ENCODE measurements around the gene SPRED2.

SPRED2 gene

GRCh38 chr2:65316072-65316471, 116.3 kb downstream of the SPRED2 start:
- H3K36me3 ChIP-seq (ENCODE audit: control insufficient read depth, insufficient read depth, low read length), result no peaks in the 10 kb centered on the region
- no peak overlapping the region for H3K27ac ChIP-seq
- TF ChIP-seq CTCF (IDR thresholded peaks at IDR 0.05), result no peak

GRCh38 chr2:65314801-65315441, 117.5 kb downstream of the SPRED2 start:
- Histone ChIP-seq H3K27ac (no peak overlapping the region), H2AFZ (no peak overlapping the region), H3K4me2 (ENCODE audit: low read length) (no peak overlapping the region), H3K27me3 (ENCODE audit: control insufficient read depth, insufficient read depth, low read length) (no peaks in the 10 kb centered on the region), H3K4me3 (ENCODE audit: low read depth, low read length) (no peak overlapping the region), H3K4me1 (no peaks in the 10 kb centered on the region), H3K79me2 (peaks cover 3% of the 10 kb centered on the region), H3K9me3 (ENCODE audit: control insufficient read depth, low read length) (no peaks in the 10 kb centered on the region), H3K36me3 (ENCODE audit: control insufficient read depth, insufficient read depth, low read length) (no peaks in the 10 kb centered on the region), H3K9ac (no peak overlapping the region)
- no peak for TF ChIP-seq CTCF (IDR thresholded peaks at IDR 0.05)

More at GRCh38 chr2:65316072-65316471, 116.3 kb downstream of the SPRED2 start:
- Histone ChIP-seq H3K4me2 (ENCODE audit: low read length) (no peak overlapping the region), H3K4me1 (no peaks in the 10 kb centered on the region), H3K79me2 (peaks cover 3% of the 10 kb centered on the region), H3K9me3 (ENCODE audit: control insufficient read depth, low read length) (no peaks in the 10 kb centered on the region), H2AFZ (no peak overlapping the region), H3K27me3 (ENCODE audit: control insufficient read depth, insufficient read depth, low read length) (no peaks in the 10 kb centered on the region), H3K4me3 (ENCODE audit: low read depth, low read length) (no peak overlapping the region), H3K9ac (no peak overlapping the region)

- no peaks in the 10 kb centered on the region for H3K36me3 ChIP-seq (ENCODE audit: control insufficient read depth, insufficient read depth, low read length)
- no peak overlapping the region for H3K4me3 ChIP-seq (ENCODE audit: low read depth, low read length)
- no peaks in the 10 kb centered on the region for H3K79me2 ChIP-seq
- H3K27ac ChIP-seq, result no peak overlapping the region
- TF ChIP-seq CTCF (IDR thresholded peaks at IDR 0.05), result no peak
- H3K4me1 ChIP-seq, result no peaks in the 10 kb centered on the region
- no peaks in the 10 kb centered on the region for H3K27me3 ChIP-seq (ENCODE audit: control insufficient read depth, insufficient read depth, low read length)
- H3K9me3 ChIP-seq (ENCODE audit: control insufficient read depth, low read length), result no peaks in the 10 kb centered on the region
- H2AFZ ChIP-seq, result no peak overlapping the region
- H3K4me2 ChIP-seq (ENCODE audit: low read length), result no peak overlapping the region
- no peak overlapping the region for H3K9ac ChIP-seq
Observed at GRCh38 chr2:65313954-65314256, 118.5 kb downstream of the SPRED2 start.

GRCh38 chr2:65313126-65313953, 119.1 kb downstream of the SPRED2 start:
- no peak overlapping the region for H3K4me2 ChIP-seq (ENCODE audit: low read length)
- no peaks in the 10 kb centered on the region for H3K9me3 ChIP-seq (ENCODE audit: control insufficient read depth, low read length)
- H3K27me3 ChIP-seq (ENCODE audit: control insufficient read depth, insufficient read depth, low read length), result no peaks in the 10 kb centered on the region
- H2AFZ ChIP-seq, result no peak overlapping the region
- H3K27ac ChIP-seq, result no peak overlapping the region
- H3K4me3 ChIP-seq (ENCODE audit: low read depth, low read length), result no peak overlapping the region
- no peak overlapping the region for H3K9ac ChIP-seq
- no peaks in the 10 kb centered on the region for H3K36me3 ChIP-seq (ENCODE audit: control insufficient read depth, insufficient read depth, low read length)
- no peak for TF ChIP-seq CTCF (IDR thresholded peaks at IDR 0.05)
- no peaks in the 10 kb centered on the region for H3K79me2 ChIP-seq
- H3K4me1 ChIP-seq, result no peaks in the 10 kb centered on the region

All from parathyroid adenoma (tissue), 2 donors.